NCI-H1436 (cell line): ENCODE results near the gene NTRK1.
A peak's percentile ranks its signal among the peaks of the same experiment; 100 is the strongest.

Source experiments
- DNase-seq: peaks from one replicate; lab custom pipeline; 2025; lab: John Stamatoyannopoulos, UW

Gene NTRK1

DNA sequence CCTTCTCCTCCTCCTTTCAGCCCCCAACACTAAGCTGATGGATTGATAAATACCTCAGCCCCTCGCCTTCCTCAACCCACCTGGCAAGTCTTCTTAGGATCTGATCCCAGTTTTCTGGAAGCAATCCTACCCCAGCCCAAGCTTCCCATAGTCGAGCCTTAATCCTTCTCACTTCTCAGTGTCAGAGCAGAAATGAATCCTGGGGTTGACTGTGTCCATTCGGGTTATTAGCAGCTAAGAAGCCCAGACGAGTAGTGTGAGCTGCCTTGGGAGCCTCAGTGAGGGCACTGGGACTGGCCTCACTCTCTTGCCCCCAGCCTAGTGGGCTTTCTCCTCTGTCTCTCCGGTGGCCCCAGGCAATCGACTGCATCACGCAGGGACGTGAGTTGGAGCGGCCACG lies 20.4 kb downstream of the NTRK1 start:
- no peak for DNase-seq

DNA sequence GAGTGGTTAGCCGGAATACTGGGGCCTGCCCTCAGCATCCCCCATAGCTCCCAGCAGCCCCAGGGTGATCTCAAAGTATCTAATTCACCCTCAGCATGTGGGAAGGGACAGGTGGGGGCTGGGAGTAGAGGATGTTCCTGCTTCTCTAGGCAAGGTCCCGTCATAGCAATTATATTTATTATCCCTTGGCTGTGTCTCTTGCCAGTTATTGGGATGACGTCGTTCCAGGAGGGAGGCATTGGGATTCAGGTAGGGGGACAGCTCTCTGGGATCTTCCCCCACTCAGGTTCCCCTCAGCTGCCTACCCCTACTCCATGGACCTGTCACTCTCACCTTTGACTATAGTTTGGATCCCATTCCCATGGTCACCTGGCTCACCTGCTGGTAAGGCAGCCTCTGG lies 21.0 kb downstream of the NTRK1 start:
- no peak for DNase-seq

GRCh38 chr1:156882543-156882942 lies 21.9 kb downstream of the NTRK1 start:
- DNase-seq, result no peak

GRCh38 chr1:156883919-156884318 lies 23.3 kb downstream of the NTRK1 start:
- no peak for DNase-seq

GRCh38 chr1:156884560-156885184 lies 24.0 kb downstream of the NTRK1 start:
- no peak for DNase-seq

DNA sequence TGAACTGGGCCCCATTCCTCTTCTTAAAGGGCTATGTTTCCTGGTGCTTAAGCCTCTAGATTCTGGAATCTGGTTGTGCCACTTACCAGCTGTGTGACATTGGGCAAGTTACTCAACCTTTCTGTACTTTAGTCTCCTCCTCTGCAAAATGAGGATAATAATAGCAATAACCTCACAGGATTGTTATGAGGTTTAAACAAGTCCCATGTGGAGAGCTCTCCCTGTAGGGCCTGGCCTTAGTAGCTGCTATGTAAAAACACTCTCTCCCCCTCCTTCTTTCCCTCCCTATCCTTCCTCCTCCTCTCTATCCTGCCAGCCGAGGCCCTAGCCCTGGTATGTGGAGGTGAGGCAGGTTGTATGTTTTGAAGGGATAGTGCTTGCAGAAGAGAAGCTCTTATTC lies 24.6 kb downstream of the NTRK1 start:
- no peak for DNase-seq

GRCh38 chr1:156885880-156886355 lies 25.3 kb downstream of the NTRK1 start:
- no peak for DNase-seq

- no peak for DNase-seq
Observed at GRCh38 chr1:156886583-156887281, 26.1 kb downstream of the NTRK1 start.

DNA sequence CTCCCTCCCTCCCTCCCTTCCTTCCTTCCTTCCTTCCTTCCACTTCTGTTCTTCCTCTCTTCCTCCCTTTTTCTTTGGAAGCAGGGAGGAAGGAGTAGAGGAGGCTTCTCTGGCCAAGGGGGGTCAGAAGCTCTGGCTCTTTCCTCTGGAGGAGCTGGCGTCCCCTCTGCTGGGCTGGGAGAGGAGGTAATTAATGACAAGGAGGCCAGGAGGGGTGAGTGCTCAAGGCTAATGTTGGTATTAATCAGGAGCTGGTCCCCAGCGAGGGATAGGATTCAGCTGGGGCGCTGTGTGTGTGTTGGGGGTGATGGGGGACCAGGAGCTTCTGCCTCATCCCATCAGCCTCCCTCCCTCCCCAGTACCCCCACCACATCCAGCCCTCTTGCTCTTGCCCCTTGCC lies 26.7 kb downstream of the NTRK1 start:
- DNase-seq, result no peak

DNA sequence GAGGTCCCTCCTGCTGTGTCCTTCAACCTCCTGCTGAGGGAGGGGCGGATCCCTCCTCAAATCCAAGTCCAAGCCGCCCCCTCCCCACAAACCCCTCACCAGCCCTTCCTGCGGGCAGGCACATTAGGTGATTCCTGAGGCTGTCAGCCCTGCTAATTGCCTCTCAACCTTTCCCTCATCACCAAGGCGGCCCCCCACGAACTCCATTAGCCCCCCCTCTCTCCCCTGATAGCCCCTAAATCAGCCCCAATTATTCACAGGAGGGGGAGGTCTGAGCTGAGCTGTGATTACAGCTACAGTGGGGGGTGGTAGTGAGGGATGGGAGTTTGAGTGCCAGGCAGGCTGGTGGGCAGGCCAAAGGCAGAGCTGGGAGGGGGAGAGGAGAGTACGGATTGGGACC lies 27.1 kb downstream of the NTRK1 start:
- no peak for DNase-seq

- peak; percentile 47 for DNase-seq
Observed at GRCh38 chr1:156889802-156890580, 29.3 kb downstream of the NTRK1 start.

GRCh38 chr1:156892190-156893047 lies 31.8 kb downstream of the NTRK1 start:
- DNase-seq, result peak; percentile 59

GRCh38 chr1:156893048-156893953 lies 32.6 kb downstream of the NTRK1 start, which contains the start of gene PEAR1:
TSS of gene PEAR1 (plus strand) at chr1:156893718. CDS start at chr1:156903927, 10,209 bp downstream.
- DNase-seq, result no peak

DNA sequence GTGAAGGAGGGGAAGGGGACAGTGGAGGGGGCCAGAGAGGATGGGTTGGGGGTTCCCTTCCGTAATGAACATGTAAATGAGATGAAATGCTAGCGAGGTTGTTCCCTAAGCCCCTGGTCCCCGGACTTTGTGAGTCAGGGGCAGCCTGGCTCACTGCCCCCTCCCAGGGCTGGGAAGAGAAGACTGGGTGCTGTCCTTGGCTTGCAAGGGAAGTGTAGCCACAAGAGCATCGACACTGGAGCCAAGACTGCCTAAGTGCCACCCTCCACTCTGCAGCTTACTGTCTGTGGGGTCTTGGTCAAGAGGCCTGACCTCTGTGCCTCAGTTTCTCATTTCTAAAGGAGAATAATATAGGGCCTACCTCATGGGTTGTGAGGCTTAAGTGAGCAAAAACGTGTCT lies 33.3 kb downstream of the NTRK1 start:
- no peak for DNase-seq

GRCh38 chr1:156894711-156895454 lies 34.2 kb downstream of the NTRK1 start:
- DNase-seq, result no peak

- DNase-seq, result no peak
Observed at GRCh38 chr1:156895455-156895812, 34.8 kb downstream of the NTRK1 start.

GRCh38 chr1:156895927-156896326 lies 35.3 kb downstream of the NTRK1 start:
- DNase-seq, result no peak

DNA sequence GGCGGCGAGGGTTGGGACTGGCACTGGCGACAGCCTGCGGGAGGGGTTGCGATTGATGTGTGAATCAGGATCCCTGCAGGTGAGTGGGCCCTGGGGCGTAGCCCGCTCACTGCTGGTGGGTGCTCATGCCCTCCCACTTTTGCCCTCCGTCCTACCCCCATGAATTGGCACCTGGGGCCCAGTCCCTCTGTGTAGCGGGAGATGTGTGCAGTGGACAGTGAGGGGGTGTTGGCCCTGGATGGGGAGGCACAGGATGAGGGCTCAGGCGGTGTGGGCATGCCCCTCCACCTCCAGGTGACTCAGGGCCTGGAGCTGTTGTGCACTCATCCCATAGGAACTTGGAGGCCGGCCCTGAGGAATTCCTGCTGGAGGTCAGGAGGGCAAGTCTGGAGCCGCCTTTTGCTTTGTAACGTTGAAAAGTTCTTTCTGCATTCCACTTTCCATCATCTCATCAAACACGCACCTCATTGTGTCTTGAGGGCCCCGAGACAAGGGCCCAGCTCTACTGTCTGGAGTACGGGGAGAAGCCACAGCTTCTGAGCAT lies 35.9 kb downstream of the NTRK1 start:
- DNase-seq, result no peak

DNA sequence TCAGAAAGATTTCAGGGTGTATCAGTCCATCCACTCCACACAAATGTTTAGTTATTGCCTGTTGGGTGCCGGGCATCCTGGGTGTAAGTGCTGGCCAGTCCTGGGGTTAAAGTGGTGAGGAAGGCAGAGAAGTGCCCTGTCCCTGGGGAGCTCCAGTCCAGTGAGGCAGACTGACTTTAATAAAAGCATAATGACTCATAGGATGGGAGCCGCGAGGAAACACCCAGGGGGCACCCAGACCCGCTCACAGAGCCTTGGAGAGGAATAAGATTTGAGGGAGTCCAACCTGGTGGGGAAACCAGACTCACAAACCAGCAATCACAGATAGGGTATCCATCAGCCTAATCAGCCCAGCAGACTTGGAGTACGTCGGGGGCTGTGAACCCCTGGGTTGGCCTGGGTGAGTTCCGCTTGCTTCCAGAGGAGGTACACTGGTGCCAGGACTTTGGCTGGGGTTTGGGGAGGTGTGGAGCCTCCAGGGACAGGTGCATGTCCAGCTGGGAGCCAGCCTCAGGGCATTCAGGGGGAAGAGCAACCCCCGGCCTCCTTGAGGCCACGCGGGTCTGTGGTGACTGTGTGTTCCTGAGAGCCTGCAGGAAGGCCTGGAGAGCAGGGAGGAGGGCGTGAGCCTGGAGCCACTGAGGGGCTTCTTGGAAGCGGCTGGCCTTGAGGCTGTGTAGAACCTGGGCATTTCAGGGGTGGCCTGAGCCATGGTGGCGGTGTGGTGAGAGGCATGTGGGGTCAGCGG lies 36.6 kb downstream of the NTRK1 start:
- no peak for DNase-seq
